CD1c-positive myeloid dendritic cell (primary cell): Measurements from ENCODE around the gene ATF6.
"Not testable (repeated sequence)": the region's sequence is repeated elsewhere in the genome, so short reads cannot be mapped to it uniquely, and the experiment has no call there.

ENCODE experiments used
- DNase-seq: peaks from one replicate; pipeline ENCODE4 v3.0.0-alpha.2; 2016; ENCODE audit errors: extremely low spot score

The ATF6 gene

GRCh38 chr1:161781995-161782394, 15.9 kb downstream of the ATF6 start:
- DNase-seq = no peak

GRCh38 chr1:161782886-161783285, 16.8 kb downstream of the ATF6 start:
- DNase-seq = no peak

- no peak for DNase-seq
These were observed 18.8 kb downstream of the ATF6 start for GRCh38 chr1:161784968-161785367.

GRCh38 chr1:161787355-161787754, 21.2 kb downstream of the ATF6 start:
- DNase-seq = no peak

GRCh38 chr1:161790587-161791317, 24.6 kb downstream of the ATF6 start:
- no peak for DNase-seq

- DNase-seq = no peak
These were observed 26.0 kb downstream of the ATF6 start for GRCh38 chr1:161791904-161792655.

- DNase-seq = peak; percentile 69
These were observed 26.6 kb downstream of the ATF6 start for GRCh38 chr1:161792740-161793139.

GRCh38 chr1:161799792-161800191, 33.7 kb downstream of the ATF6 start:
- DNase-seq = no peak

- DNase-seq = no peak
These were observed 35.8 kb downstream of the ATF6 start for GRCh38 chr1:161801955-161802354.

- DNase-seq = no peak
These were observed 37.1 kb downstream of the ATF6 start for GRCh38 chr1:161803181-161803580.

GRCh38 chr1:161805399-161806197, 39.5 kb downstream of the ATF6 start:
- DNase-seq = no peak

- not testable (repeated sequence) for DNase-seq
These were observed 43.1 kb downstream of the ATF6 start for GRCh38 chr1:161809202-161809601.

GRCh38 chr1:161809656-161810055, 43.5 kb downstream of the ATF6 start:
- DNase-seq = not testable (repeated sequence)

- no peak for DNase-seq
These were observed 44.7 kb downstream of the ATF6 start for GRCh38 chr1:161810780-161811179.

GRCh38 chr1:161816201-161816600, 50.1 kb downstream of the ATF6 start:
- DNase-seq = no peak

GRCh38 chr1:161817176-161817730, 51.1 kb downstream of the ATF6 start:
- DNase-seq = no peak

- DNase-seq = no peak
These were observed 54.8 kb downstream of the ATF6 start for GRCh38 chr1:161820914-161821313.

- no peak for DNase-seq
These were observed 58.5 kb downstream of the ATF6 start for GRCh38 chr1:161824618-161825017.

- no peak for DNase-seq
These were observed 59.7 kb downstream of the ATF6 start for GRCh38 chr1:161825831-161826230.

GRCh38 chr1:161826478-161826877, 60.4 kb downstream of the ATF6 start:
- DNase-seq = no peak

GRCh38 chr1:161827786-161828185, 61.7 kb downstream of the ATF6 start:
- DNase-seq = no peak

- DNase-seq = not testable (repeated sequence)
These were observed 66.3 kb downstream of the ATF6 start for GRCh38 chr1:161832299-161832907.
